Measurements from ENCODE around the gene BMP8B.
"Not testable (repeated sequence)": the region's sequence is repeated elsewhere in the genome, so short reads cannot be mapped to it uniquely, and the experiment has no call there.

The BMP8B gene

GRCh38 chr1:39832294-39832693 is 43.6 kb upstream of the BMP8B start:
- no peak for DNase-seq (ENCODE audit: low read depth)
- H3K4me3 ChIP-seq (ENCODE audit: low read depth, low read length), result no peak overlapping the region
- TF ChIP-seq, protein P1, sequence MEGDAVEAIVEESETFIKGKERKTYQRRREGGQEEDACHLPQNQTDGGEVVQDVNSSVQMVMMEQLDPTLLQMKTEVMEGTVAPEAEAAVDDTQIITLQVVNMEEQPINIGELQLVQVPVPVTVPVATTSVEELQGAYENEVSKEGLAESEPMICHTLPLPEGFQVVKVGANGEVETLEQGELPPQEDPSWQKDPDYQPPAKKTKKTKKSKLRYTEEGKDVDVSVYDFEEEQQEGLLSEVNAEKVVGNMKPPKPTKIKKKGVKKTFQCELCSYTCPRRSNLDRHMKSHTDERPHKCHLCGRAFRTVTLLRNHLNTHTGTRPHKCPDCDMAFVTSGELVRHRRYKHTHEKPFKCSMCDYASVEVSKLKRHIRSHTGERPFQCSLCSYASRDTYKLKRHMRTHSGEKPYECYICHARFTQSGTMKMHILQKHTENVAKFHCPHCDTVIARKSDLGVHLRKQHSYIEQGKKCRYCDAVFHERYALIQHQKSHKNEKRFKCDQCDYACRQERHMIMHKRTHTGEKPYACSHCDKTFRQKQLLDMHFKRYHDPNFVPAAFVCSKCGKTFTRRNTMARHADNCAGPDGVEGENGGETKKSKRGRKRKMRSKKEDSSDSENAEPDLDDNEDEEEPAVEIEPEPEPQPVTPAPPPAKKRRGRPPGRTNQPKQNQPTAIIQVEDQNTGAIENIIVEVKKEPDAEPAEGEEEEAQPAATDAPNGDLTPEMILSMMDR (IDR thresholded peaks at IDR 0.05; ENCODE audit: insufficient read depth, low read depth, low read length, missing control alignments), result no peak

DNA sequence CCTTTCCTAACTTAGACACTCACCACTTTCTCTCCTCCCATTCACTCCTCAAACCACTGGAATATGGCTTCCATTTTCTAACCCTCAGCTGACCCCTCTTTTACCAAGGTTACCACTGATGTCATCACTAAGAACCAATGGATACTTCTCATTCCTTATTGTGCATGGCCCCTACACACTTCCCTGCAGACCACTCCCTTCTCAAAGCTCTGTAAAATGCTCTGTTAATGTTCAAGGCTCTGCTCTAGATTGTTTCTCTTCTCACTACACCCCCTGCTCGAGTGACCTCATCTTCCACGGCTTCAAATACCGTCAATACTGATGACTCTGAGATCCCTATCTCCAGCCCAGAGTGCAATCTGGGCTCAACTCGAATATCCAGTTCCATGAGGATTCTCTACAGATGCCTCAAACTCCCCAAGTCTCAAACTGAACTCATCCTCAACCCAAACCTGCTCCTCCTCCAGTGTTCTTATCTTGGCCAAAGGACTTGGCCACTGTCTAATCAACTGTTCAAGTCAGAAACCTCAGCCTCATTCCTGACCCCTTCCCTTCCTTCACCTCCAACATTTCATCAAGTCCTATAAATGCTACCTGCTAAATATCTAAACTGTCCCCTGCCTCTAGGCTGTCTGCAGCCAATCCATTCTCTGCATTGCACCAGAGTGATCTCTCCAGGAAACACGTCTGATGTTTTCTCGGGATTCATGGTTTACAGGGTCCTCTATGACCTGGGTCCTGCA is 41.3 kb upstream of the BMP8B start:
- TF ChIP-seq, protein P1 (IDR thresholded peaks at IDR 0.05; ENCODE audit: insufficient read depth, low read depth, low read length, missing control alignments), result no peak
- DNase-seq (ENCODE audit: low read depth), result no peak
- H3K4me3 ChIP-seq (ENCODE audit: low read depth, low read length), result no peak overlapping the region

GRCh38 chr1:39828734-39829133 is 40.1 kb upstream of the BMP8B start:
- no peak overlapping the region for H3K4me3 ChIP-seq (ENCODE audit: low read depth, low read length)
- DNase-seq (ENCODE audit: low read depth), result no peak
- TF ChIP-seq, protein P1 (IDR thresholded peaks at IDR 0.05; ENCODE audit: insufficient read depth, low read depth, low read length, missing control alignments), result no peak

DNA sequence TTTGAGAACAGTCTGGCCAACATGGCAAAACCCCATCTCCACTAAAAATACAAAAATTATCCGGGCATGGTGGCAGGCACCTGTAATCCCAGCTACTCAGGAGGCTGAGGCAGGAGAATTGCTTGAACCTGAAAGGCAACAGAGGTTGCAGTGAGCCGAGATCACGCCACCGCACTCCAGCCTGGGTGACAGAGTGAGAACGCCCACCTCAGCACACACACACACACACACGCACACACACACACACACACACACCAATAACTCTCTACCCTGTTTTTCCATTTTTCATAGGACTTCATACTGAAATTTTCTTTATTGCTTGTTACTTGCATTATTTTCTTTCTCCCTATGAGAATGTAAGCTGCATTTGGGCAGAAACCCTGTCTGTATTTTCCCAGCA is 39.6 kb upstream of the BMP8B start:
- DNase-seq (ENCODE audit: low read depth); H3K4me3 ChIP-seq (ENCODE audit: low read depth, low read length): not testable (repeated sequence)

GRCh38 chr1:39827201-39827600 is 38.5 kb upstream of the BMP8B start:
- no peak for DNase-seq (ENCODE audit: low read depth)
- TF ChIP-seq, protein P1 (IDR thresholded peaks at IDR 0.05; ENCODE audit: insufficient read depth, low read depth, low read length, missing control alignments), result no peak
- H3K4me3 ChIP-seq (ENCODE audit: low read depth, low read length), result no peak overlapping the region

DNA sequence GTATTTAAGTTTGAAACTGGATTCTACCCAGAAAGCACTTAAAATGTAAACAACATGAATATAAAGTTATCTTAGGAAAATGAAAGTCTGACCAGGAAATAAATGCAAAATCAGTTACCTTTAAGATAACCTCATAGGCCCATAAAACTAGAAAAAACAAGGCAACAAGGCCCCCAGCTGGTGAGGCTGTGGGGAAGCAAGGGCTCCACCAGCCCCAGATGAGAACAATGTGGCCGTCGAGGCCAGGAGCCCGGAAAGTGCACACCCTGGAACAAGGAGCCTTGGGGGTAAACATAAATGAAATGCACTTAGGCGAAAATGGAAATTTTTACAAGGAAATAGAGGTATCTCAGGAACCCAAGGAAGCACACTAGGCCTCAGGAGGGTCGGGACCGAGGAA is 37.9 kb upstream of the BMP8B start:
- TF ChIP-seq, protein P1 (IDR thresholded peaks at IDR 0.05; ENCODE audit: insufficient read depth, low read depth, low read length, missing control alignments), result no peak
- DNase-seq (ENCODE audit: low read depth), result no peak

DNA sequence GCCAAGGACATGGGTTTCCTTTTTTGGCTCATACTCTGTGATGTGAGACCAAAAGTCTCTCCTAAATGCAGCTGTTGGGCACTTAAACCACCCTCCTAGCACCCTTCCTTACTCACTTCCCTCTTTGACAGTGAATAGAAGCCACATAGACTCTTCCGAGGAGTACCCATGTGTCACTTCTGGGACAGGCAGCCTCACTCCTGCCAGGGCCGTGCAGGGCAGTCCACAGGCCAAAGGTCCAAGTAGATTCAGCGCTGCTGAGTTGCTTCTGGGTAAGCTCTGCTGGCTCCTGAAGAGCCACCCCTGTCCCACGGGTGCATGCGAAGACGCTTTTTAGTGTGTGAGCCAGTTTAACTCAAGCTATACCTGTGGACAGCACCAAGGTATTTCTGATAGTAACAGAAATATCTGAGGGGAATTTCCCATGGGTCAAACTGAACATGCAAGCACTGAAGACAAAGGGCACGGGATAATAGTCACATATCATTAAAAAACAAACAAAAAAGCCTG is 36.8 kb upstream of the BMP8B start:
- H3K4me3 ChIP-seq (ENCODE audit: low read depth, low read length), result no peak overlapping the region
- DNase-seq (ENCODE audit: low read depth), result peak; percentile 65
- TF ChIP-seq, protein P1 (IDR thresholded peaks at IDR 0.05; ENCODE audit: insufficient read depth, low read depth, low read length, missing control alignments), result no peak

More for the DNA sequence above, 37.9 kb upstream of the BMP8B start:
- no peak overlapping the region for H3K4me3 ChIP-seq (ENCODE audit: low read depth, low read length)

GRCh38 chr1:39823450-39823849 is 34.8 kb upstream of the BMP8B start:
- not testable (repeated sequence) for DNase-seq (ENCODE audit: low read depth)

More at GRCh38 chr1:39823450-39823849, 34.8 kb upstream of the BMP8B start:
- H3K4me3 ChIP-seq (ENCODE audit: low read depth, low read length), result not testable (repeated sequence)

Data from GM12865 (cell line).